Astrocyte (in vitro differentiated cells and primary cell): Measurements from ENCODE around the gene ANKRD44. TPM values are rescaled to one million over a fixed set of nuclear protein-coding genes. Genes with fewer than 3 reads are reported as not detected.

ENCODE experiments used
- DNase-seq: peaks from one replicate; pipeline ENCODE4 v3.0.0-alpha.2; 2010; ENCODE audit warnings: low read depth
- FAIRE-seq: peaks from 2 replicates; lab custom pipeline; 2011; peaks lifted over from hg19 to GRCh38; lab: Jason Lieb, UNC
- H2AFZ ChIP-seq: 2 replicates; pipeline ENCODE4 v1.6.0; 2012; ENCODE audit warnings: low read depth, low read length, inconsistent platforms
- H3K27ac ChIP-seq: 2 replicates; pipeline ENCODE4 v1.5.1; 2011; ENCODE audit warnings: low read depth, low read length, inconsistent platforms
- H3K27me3 ChIP-seq: 2 replicates; pipeline ENCODE4 v1.6.0; 2011; ENCODE audit warnings: low read length, inconsistent platforms; ENCODE audit not compliant: insufficient read depth
- H3K36me3 ChIP-seq: 2 replicates; pipeline ENCODE4 v1.5.1; 2011; ENCODE audit warnings: low read length, inconsistent platforms; ENCODE audit not compliant: insufficient read depth
- H3K4me1 ChIP-seq: 2 replicates; pipeline ENCODE4 v1.5.1; 2011; ENCODE audit warnings: low read length, inconsistent platforms; ENCODE audit not compliant: insufficient read depth
- H3K4me2 ChIP-seq: 2 replicates; pipeline ENCODE4 v1.6.0; 2012; ENCODE audit warnings: low read length, inconsistent platforms
- H3K4me3 ChIP-seq: 2 replicates; pipeline ENCODE4 v1.5.1; 2011; ENCODE audit warnings: low read depth, mild to moderate bottlenecking, low read length, inconsistent platforms; ENCODE audit not compliant: insufficient read depth
- H3K79me2 ChIP-seq: 2 replicates; pipeline ENCODE4 v1.6.0; 2012; ENCODE audit warnings: mild to moderate bottlenecking, low read length, inconsistent platforms; ENCODE audit not compliant: insufficient read depth
- H3K9ac ChIP-seq: 2 replicates; pipeline ENCODE4 v1.6.0; 2012; ENCODE audit warnings: mild to moderate bottlenecking, low read length, inconsistent platforms
- H3K9me3 ChIP-seq: 2 replicates; pipeline ENCODE4 v1.5.1; 2012; ENCODE audit warnings: low read depth, mild to moderate bottlenecking, low read length, inconsistent platforms; ENCODE audit not compliant: insufficient read depth
- H4K20me1 ChIP-seq: 2 replicates; pipeline ENCODE4 v1.6.0; 2012; ENCODE audit warnings: low read length, inconsistent platforms; ENCODE audit not compliant: insufficient read depth
- H3K27ac Mint-ChIP-seq: one replicate; pipeline ENCODE4 v1.8.0; 2021; ENCODE audit warnings: mild to moderate bottlenecking, mixed read lengths; ENCODE audit not compliant: unreplicated experiment
- H3K27me3 Mint-ChIP-seq: one replicate; pipeline ENCODE4 v1.8.0; 2021; ENCODE audit warnings: low read depth, mixed read lengths; ENCODE audit not compliant: unreplicated experiment
- H3K36me3 Mint-ChIP-seq: one replicate; pipeline ENCODE4 v1.8.0; 2021; ENCODE audit warnings: low read depth, mixed read lengths; ENCODE audit not compliant: unreplicated experiment
- H3K4me1 Mint-ChIP-seq: one replicate; pipeline ENCODE4 v1.8.0; 2021; ENCODE audit warnings: low read depth, mixed read lengths; ENCODE audit not compliant: unreplicated experiment
- H3K4me3 Mint-ChIP-seq: one replicate; pipeline ENCODE4 v1.8.0; 2021; ENCODE audit warnings: mild to moderate bottlenecking, moderate library complexity, mixed read lengths; ENCODE audit not compliant: unreplicated experiment
- H3K9me3 Mint-ChIP-seq: one replicate; pipeline ENCODE4 v1.8.0; 2021; ENCODE audit warnings: mild to moderate bottlenecking, mixed read lengths; ENCODE audit not compliant: unreplicated experiment
- CTCF ChIP-seq: IDR thresholded peaks from 2 replicates; pipeline ENCODE4 v1.5.1; 2011; ENCODE audit warnings: low read depth, mild to moderate bottlenecking, inconsistent platforms, low read length, moderate library complexity; ENCODE audit not compliant: insufficient read depth
- EZH2 ChIP-seq: IDR thresholded peaks from 2 replicates; pipeline ENCODE4 v1.6.1; 2012; ENCODE audit warnings: mild to moderate bottlenecking, low read length, inconsistent platforms; ENCODE audit not compliant: insufficient read depth
- total RNA-seq: library from RNA; stranded (reverse); gene quantifications from 2 replicates; pipeline ENCODE4 v1.2.1, GENCODE V29; 2021

The ANKRD44 gene
- total RNA-seq, 1 donor from 2014 or later = 7.2 TPM

- H3K9me3 ChIP-seq = no peaks in the 10 kb centered on the region
- FAIRE-seq = peak; percentile 49
- H3K4me3 ChIP-seq = no peak overlapping the region
These were observed 173.3 kb downstream of the ANKRD44 start for GRCh38 chr2:197137231-197137630.

GRCh38 chr2:197136452-197136851 is 174.1 kb downstream of the ANKRD44 start:
- Histone ChIP-seq H4K20me1 (no peaks in the 10 kb centered on the region), H3K27ac (no peak overlapping the region), H2AFZ (no peak overlapping the region), H3K4me3 (no peak overlapping the region), H3K9me3 (no peaks in the 10 kb centered on the region), H3K4me2 (no peak overlapping the region), H3K79me2 (no peaks in the 10 kb centered on the region), H3K27me3 (no peaks in the 10 kb centered on the region), H3K36me3 (no peaks in the 10 kb centered on the region), H3K4me1 (peaks cover 18% of the 10 kb centered on the region), H3K9ac (no peak overlapping the region)
- no peak overlapping the region for H3K4me3 Mint-ChIP-seq
- FAIRE-seq = no peak
- no peaks in the 10 kb centered on the region for H3K27me3 Mint-ChIP-seq
- DNase-seq = peak; percentile 32
- H3K27ac Mint-ChIP-seq = no peak overlapping the region
- H3K36me3 Mint-ChIP-seq = no peaks in the 10 kb centered on the region
- TF ChIP-seq CTCF = no peak
- TF ChIP-seq EZH2 = no peak
- no peaks in the 10 kb centered on the region for H3K9me3 Mint-ChIP-seq
- H3K4me1 Mint-ChIP-seq = peaks cover 17% of the 10 kb centered on the region

More at GRCh38 chr2:197137231-197137630, 173.3 kb downstream of the ANKRD44 start:
- Mint-ChIP-seq H3K4me1 (peaks cover 17% of the 10 kb centered on the region), H3K9me3 (no peaks in the 10 kb centered on the region), H3K4me3 (no peak overlapping the region), H3K27me3 (no peaks in the 10 kb centered on the region), H3K36me3 (no peaks in the 10 kb centered on the region), H3K27ac (no peak overlapping the region)
- Histone ChIP-seq H3K27ac (no peak overlapping the region), H2AFZ (no peak overlapping the region), H3K36me3 (no peaks in the 10 kb centered on the region), H3K4me2 (peak overlapping the region; percentile 47), H3K9ac (no peak overlapping the region), H3K4me1 (peaks cover 18% of the 10 kb centered on the region), H3K79me2 (no peaks in the 10 kb centered on the region), H3K27me3 (no peaks in the 10 kb centered on the region), H4K20me1 (no peaks in the 10 kb centered on the region)
- peak; percentile 67 for DNase-seq
- TF ChIP-seq CTCF (no peak), EZH2 (no peak)

- Mint-ChIP-seq H3K36me3 (no peaks in the 10 kb centered on the region), H3K4me3 (no peak overlapping the region), H3K27me3 (no peaks in the 10 kb centered on the region), H3K4me1 (peaks cover 17% of the 10 kb centered on the region), H3K27ac (no peak overlapping the region), H3K9me3 (no peaks in the 10 kb centered on the region)
- Histone ChIP-seq H3K9me3 (no peaks in the 10 kb centered on the region), H3K27ac (no peak overlapping the region), H3K27me3 (no peaks in the 10 kb centered on the region), H3K79me2 (no peaks in the 10 kb centered on the region), H2AFZ (no peak overlapping the region), H3K4me1 (peaks cover 18% of the 10 kb centered on the region), H3K36me3 (no peaks in the 10 kb centered on the region), H3K4me2 (no peak overlapping the region), H3K9ac (no peak overlapping the region), H4K20me1 (no peaks in the 10 kb centered on the region), H3K4me3 (no peak overlapping the region)
- TF ChIP-seq CTCF (no peak), EZH2 (no peak)
- DNase-seq = no peak
- no peak for FAIRE-seq
These were observed 174.8 kb downstream of the ANKRD44 start for GRCh38 chr2:197135806-197136205.
